HuH-7 (cell line): ENCODE data around the gene TAF9.
A peak's percentile ranks its signal among the peaks of the same experiment; 100 is the strongest.
"Not testable (repeated sequence)": the region's sequence is repeated elsewhere in the genome, so short reads cannot be mapped to it uniquely, and the experiment has no call there.

ENCODE experiments used
- DNase-seq: peaks from one replicate; pipeline ENCODE4 v3.0.0; 2011; ENCODE audit warnings: low spot score

Gene TAF9

DNA sequence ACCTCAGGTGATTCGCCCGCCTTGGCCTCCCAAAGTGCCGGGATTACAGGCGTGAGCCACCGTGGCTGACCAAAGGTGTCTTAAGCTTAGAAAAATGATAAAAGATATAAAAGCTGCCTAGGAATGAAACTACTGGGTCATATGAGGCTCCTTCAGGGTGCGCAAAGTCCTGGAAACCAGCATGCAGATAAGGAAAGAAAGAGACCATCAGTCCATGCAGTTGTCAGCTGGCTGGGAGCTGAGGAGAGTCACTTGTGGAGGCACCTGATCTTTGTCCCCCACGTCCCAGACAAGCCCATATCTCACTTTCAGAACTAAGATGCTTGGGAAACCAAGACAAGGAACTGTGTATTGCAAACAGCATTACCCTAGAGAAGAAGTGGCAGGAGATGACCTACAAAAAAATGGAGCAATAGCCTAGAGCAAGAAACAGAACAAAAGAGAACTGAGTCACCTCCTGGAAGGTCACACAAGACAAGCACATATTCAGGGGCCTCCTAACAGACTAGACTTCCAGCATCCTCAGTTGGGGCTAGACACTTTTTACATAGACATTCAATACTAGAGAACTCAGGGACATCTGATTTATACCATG is 33.9 kb downstream of the TAF9 start:
- DNase-seq, result no peak

- peak; percentile 76 for DNase-seq
Observed at GRCh38 chr5:69334793-69335268, 34.5 kb downstream of the TAF9 start.

- DNase-seq, result not testable (repeated sequence)
Observed at GRCh38 chr5:69333668-69334315, 35.5 kb downstream of the TAF9 start.

- DNase-seq, result peak; percentile 34
Observed at GRCh38 chr5:69331528-69332445, 37.5 kb downstream of the TAF9 start.

- DNase-seq, result no peak
Observed at GRCh38 chr5:69329905-69330489, 39.3 kb downstream of the TAF9 start.

DNA sequence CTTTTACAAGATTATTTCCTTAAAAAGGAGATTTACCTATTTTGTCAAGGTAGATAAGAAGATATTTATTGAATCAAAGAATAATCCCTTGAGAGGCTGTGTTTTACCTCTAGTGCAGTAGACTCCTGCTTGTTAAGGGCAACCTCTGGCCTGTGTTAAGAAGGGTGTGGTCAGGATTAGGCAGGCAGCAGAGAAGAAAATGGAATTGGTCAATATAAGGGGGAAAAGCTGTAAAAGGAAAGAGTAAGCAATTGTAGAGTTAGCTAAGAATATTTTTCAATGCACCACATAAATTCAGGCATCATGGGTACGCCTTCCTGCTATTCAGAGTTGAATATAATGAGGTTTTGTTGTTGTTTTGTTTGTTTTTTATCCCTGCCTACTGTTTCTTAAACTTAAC is 43.0 kb downstream of the TAF9 start:
- DNase-seq, result no peak

DNA sequence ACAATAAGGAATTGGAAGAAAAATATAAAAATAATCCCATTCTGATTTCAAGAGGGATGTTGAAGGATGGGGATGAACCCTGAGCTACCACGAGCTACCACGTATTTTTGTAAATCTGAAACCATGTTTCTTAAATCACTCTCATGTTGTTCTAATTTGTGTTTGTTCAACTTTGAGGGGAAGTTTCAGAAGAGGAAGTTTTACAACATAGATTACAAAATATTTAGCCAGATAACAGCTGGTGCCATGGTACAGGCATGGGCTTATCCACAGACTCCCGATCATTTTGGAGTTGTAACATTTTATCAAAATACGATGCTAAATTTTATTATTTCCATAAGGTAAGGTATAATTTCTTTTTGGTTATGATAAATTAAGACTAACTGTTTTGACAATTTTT is 51.9 kb downstream of the TAF9 start:
- no peak for DNase-seq

DNA sequence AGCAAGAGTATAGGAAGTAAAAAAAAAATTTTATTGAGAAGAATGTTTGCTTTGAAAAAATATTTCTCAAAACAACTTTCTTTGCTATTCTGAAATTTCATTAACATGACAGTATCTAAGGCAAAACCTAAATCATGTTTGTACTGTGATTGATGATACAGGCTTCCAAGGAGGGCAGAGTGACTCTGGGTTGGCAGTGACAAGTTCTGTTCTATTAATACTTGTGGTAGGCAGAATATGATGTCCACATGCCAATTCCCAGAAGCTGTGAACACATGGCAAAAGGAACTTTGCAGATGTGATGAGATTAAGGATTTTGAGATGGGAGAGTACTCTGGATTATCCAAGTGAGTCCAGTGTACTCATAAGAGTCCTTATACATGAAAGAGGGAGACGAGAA is 53.3 kb downstream of the TAF9 start:
- no peak for DNase-seq
